ENCODE data around the gene PUS10.
"Not testable (repeated sequence)": the region's sequence is repeated elsewhere in the genome, so short reads cannot be mapped to it uniquely, and the experiment has no call there.

The PUS10 gene

DNA sequence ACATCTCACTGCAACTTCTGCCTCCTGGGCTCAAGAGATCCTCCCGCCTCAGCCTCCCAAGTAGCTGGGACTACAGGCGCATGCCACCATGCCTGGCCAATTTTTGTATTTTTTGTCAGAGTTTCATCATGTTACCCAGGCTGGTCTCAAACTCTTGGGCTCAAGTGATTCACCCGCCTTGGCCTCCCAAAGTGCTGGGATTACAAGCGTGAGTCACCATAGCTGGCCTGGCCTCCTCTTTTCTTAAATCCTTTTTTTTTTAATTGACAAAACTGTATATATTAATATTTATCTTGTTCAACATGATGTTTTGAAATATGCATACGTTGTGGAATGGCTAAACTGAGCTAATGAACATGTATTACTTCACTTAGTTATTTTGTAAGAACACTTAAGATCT is 86.0 kb downstream of the PUS10 start:
- DNase-seq (ENCODE audit: low read depth in 2 of 2) = not testable (repeated sequence)

DNA sequence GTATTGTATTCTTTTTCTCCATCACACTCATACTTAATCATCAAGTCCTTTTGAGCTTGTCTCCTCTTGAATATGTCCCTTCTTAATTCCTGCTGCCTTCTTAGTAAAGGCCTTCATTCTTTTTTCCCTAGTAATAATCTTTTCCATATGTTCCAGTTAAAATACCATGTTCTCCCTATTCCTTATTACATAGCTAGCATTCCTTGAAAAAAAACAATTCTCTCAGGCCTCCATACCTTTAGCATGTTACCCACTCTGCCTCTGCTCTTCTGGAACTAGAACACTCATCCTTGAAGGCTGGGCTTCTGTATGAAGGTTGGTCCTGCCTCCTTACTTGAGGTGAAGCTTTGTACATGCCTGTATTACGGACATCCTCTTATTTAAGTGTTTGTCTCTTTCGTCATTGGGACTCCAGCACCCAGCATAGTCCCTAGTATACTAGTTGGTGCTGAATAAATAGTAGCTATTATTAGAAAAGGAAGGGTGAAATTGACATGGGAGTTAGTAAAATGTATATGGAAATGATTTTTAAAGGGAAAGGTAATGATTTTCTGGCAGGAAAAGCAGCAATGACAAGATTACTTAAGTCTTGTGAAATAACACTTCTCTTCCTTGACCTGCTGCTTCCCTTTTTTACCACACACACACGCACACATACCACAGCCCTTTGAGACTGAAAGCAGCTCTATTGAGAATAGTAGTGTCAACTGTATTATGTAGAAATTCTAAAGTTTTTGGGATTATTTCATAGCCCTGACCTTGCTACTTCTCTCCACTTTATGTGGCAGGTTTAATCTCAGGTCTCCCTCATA is 91.1 kb downstream of the PUS10 start:
- no peak for DNase-seq (ENCODE audit: low read depth in 2 of 2)

- no peak for DNase-seq (ENCODE audit: low read depth in 2 of 2)
Observed at GRCh38 chr2:60925994-60926740, 91.9 kb downstream of the PUS10 start.

GRCh38 chr2:60907329-60907728 is 110.7 kb downstream of the PUS10 start:
- DNase-seq (ENCODE audit: low read depth in 2 of 2) = no peak

DNA sequence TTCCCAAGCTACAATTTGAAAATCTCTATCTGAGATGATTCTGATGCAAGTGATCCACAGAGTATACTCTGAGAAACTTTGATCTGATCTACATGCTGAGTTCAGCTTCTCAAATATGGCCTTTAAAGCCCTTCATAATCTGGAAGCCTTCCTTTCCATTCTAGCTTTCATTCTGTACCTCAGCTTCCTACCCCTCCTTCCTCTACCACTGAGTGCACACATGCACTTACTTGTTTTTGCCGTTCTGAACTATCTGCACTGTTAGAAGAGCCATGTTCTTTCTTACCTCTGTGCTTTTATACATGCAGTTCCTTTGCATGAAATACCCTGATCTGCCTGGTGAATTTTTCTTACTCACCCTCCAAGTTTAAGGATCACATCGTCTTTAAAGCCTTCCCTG is 111.7 kb downstream of the PUS10 start:
- no peak for DNase-seq (ENCODE audit: low read depth in 2 of 2)

GRCh38 chr2:60905867-60906266 is 112.2 kb downstream of the PUS10 start:
- not testable (repeated sequence) for DNase-seq (ENCODE audit: low read depth in 2 of 2)

DNA sequence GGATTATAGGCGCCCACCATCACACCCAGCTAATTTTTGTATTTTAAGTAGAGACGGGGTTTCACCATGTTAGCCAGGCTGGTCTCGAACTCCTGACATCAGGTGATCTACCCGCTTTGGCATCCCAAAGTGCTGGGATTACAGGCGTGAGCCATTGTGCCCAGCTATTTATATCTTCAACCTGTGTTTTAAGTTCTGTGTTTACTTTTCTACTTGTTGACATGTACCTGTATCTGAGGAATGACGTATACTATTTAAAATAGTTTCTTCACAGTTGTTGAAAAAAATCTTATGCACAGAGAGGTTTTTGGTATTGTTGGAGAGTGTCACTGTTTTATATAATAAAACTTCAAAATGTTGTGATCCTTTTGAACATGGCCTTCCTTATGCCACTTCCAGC is 116.8 kb downstream of the PUS10 start:
- not testable (repeated sequence) for DNase-seq (ENCODE audit: low read depth in 2 of 2)

DNA sequence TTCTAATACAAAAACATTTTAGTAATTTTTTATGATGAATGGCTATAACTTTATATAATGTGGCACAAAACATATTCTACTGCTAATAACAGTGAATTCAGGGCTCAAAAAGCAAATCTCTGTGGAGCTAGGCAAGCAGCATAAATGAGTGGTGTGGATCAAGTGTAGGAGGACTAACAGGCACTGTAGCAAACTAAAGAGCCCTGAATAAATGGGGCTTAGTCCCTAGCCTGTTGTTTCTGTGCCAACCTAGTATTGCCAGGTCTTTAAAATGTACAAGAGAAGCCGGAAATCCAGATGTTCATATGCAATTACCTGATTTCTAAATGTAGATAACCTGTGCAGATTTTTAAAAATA is 118.2 kb downstream of the PUS10 start:
- DNase-seq (ENCODE audit: low read depth in 2 of 2) = no peak

DNA sequence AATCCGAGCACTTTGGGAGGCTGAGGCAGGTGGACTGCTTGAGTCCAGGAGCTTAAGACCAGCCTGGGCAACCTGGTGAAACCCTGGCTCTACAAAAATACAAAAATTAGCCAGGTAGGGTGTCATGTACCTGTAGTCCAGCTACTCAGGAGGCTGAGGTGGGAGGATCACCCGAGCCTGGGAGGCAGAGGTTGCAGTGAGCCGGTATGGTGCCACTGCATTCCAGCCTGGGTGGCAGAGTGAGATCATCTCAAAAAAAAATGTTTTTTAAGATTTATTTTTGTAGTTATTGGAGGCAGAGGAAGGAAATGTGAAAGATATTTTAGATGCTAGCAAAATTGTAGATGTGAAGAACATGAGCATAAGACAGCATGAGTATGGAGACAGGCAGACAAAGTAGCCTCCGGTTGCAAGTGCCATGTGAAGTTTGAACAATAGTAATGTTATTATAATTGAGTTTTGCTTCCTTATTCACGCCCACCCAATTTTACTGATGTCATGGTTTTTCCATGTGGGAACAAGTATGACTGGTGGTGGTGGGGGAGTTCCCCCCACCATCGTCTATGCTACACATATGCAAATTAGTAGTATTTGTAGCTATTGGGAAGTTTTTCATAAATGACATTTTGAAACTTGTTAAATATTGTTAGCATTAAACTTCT is 118.7 kb downstream of the PUS10 start:
- peak in 1 of 2 donors; percentile 55 for DNase-seq (ENCODE audit: low read depth in 2 of 2)

DNA sequence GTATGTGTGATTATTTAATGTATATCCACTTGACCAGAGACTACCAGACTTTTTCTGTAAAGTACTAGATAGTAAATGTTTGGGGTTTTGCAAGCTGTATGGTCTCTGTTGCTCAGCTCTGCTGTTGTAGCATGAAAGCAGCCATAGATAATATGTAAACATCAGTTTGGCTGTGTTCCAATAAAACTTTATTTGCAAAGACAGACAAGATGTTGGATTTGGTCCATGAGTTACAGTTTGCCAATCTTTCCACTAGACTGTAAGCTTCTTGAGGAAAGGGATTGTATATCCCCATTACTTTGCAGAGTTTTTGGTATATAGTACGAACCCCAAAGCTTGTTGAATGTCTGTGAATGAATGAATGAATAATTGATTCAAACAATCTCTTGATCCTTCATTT is 119.5 kb downstream of the PUS10 start:
- DNase-seq (ENCODE audit: low read depth in 2 of 2) = no peak
